ENCODE results near the gene RAPGEF4.

- TF ChIP-seq MAZ (IDR thresholded peaks at IDR 0.05; ENCODE audit: borderline replicate concordance, low read depth, low read length) (no peak), CTCF (conservative IDR thresholded peaks at IDR 0.05; ENCODE audit: low read depth, low read length) (peak; percentile 22; the same call in 1 of the 2 replicates), SMC3 (IDR thresholded peaks at IDR 0.05; ENCODE audit: low read depth, low read length) (no peak; the same call in 1 of the 2 replicates), BHLHE40 (IDR thresholded peaks at IDR 0.05; ENCODE audit: low read depth, low read length) (no peak), USF2 (IDR thresholded peaks at IDR 0.05; ENCODE audit: low read depth, low read length) (0 out of 2 replicates have a peak, but pooled peaks have one; percentile 21), FOS (IDR thresholded peaks at IDR 0.05; ENCODE audit: low read depth, low read length) (no peak), RCOR1 (IDR thresholded peaks at IDR 0.05; ENCODE audit: insufficient replicate concordance, low read length) (peak; percentile 23)
Observed at GRCh38 chr2:172783165-172783898, 47.7 kb downstream of the RAPGEF4 start.

All from IMR-90 (cell line).